ENCODE data around the gene NSMCE4A.
"Not testable (repeated sequence)": the region's sequence is repeated elsewhere in the genome, so short reads cannot be mapped to it uniquely, and the experiment has no call there.

Gene NSMCE4A

DNA sequence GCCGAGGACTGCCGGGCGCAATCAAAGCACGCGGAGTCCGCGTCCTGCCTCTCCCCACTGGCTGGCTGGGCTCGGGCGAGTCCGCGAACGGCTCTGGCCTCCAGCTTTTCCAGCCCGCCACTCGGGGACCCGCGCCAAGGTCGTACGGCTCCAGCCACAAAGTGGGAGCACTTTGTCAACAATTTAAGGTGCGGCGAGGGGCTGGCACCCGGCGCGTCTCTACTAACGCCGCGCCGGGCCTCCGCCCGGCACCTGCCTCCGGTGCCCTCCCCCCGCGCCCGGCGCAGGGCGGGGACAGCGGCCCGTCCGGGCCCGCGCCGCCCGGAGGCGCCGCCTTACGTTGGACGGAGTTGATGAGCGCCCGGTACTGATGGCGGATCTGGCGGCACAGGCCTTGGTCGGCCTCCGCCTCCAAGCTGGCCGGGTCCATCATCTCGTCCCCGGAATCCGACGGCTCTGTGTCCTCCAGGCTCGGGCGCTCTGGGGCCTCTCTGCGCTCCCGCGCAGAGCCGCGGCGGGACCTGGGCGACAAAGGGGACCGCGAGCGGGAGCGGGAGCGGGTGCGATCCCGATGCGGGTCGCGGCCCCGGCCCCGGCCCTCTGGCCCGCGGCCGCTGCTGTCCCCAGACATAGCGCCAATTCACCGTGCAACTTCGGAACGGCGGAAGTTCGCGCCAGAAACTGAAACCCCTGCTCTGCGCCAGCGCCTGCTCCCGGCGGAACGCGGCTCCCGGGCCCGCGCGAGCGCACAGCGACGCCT is at the start of gene NSMCE4A:
Gene NSMCE4A, minus strand, starts transcription at position 683 of the 760 bp plus-strand sequence. Its CDS starts 52 bp downstream, at position 631.
- peak; percentile 76 to 79 for DNase-seq

DNA sequence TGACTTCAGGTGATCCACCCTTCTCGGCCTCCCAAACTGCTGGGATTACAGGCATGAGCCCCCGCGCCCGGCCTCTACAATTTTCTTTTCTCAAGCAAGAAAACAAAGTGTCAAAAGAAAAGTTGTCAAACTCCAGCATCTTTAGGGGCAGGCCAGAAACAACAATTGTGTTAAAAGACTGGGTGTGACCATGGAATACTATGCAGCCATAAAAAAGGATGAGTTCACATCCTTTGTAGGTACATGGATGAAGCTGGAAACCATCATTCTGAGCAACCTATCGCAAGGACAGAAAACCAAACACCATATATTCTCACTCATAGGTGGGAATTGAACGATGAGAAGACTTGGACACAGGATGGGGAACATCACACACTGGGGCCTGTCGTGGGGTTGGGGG is 48.2 kb upstream of the NSMCE4A start:
- DNase-seq, result not testable (repeated sequence)

- no peak for DNase-seq
Observed at GRCh38 chr10:122022276-122022675, 47.3 kb upstream of the NSMCE4A start.

- DNase-seq, result no peak
Observed at GRCh38 chr10:122021828-122022227, 46.8 kb upstream of the NSMCE4A start.

DNA sequence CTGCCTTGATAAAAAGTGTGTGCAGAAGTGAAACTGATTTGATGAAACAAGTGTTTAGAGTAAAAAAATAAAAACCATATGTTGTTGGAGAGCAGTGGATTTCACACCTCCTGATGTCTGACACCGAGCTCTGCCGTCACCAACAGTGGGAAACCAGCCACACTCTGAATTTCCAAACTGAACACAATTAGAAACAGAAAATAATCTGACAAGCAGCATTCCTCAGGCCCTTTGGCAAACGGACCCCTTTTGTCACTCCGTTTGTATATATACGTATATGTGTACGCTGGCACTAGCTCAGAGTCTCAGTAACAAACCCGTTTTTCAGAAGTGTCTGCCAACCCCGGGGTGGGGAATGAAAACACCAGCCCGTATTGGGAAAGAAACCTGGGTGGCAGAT is 46.4 kb upstream of the NSMCE4A start:
- no peak for DNase-seq

GRCh38 chr10:122020226-122020625 is 45.2 kb upstream of the NSMCE4A start:
- no peak for DNase-seq

GRCh38 chr10:122019414-122019975 is 44.5 kb upstream of the NSMCE4A start:
- no peak for DNase-seq

DNA sequence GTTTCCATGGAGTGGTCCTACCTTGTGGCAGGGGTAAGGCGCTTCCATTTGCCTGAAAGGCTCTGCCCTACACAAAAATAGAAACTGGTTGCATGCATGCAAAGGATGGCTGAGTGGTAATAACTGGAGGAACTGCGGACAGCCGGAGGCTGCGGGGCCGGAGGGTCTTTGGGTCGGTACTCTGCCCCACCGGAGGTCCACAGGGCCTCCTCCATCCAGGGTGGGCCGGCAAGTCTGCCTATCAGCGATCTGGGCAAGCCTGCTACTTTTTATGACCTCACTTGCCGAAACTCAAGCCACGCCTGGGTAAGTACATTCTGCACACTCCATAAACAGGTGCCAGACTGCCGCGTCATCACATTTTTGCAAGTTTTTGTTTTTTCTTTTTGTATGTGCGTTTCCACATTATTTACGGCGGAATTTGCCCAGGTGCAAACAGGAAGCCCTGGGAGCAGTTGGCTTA is 44.0 kb upstream of the NSMCE4A start:
- no peak for DNase-seq

GRCh38 chr10:122018491-122018890 is 43.5 kb upstream of the NSMCE4A start:
- no peak for DNase-seq

- DNase-seq, result not testable (repeated sequence)
Observed at GRCh38 chr10:122017926-122018325, 42.9 kb upstream of the NSMCE4A start.

DNA sequence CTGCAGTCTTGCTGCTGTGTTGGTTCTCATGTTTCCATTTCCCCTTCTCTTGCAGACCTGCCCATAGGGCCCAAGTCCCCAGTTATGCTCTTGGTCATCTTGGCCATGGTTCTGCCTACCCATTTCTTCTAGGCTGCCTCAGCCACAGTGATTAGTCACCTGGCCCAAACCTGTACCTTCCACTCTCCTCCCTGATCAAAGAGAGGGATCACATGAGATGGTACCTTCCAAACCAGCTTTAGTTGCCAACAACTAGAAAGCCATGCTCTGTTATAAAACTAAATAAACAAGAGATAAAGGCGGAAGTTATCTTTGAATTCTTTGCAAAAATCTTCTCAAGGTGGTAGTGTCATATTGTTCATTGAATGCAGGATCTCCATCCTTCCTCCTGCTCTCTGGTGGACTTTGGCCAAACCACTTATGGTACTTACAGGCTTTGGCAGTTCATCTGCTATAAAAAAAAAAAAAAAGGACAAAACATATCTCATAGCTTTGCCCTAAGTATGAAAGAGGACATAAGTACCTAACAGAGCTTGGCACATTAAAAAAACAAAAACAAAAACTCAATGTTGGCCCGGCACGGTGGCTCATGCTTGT is 39.7 kb upstream of the NSMCE4A start:
- DNase-seq, result no peak

DNA sequence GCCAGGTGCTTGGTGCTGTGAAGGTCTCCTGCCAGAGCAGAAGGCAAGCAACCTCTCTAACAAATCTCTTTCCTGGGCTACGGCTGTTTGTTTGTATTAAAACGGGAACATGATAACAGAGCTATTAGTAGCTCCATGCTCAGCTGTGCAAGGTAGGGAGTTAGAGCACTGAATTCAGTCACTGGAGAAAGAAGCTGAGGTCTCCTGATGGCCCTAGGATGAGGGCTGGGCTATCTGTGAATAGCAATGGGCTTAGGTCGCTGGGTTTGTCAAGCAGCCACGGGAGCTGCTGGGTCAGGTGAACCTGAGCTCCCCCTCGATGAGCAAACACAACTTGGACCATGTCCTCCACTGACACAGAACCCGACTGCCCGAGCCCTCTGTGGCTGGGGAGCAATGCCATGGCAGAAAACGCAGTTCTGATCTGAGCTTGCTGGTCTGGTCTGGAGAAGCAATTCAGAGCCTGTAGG is 38.3 kb upstream of the NSMCE4A start:
- DNase-seq, result no peak

DNA sequence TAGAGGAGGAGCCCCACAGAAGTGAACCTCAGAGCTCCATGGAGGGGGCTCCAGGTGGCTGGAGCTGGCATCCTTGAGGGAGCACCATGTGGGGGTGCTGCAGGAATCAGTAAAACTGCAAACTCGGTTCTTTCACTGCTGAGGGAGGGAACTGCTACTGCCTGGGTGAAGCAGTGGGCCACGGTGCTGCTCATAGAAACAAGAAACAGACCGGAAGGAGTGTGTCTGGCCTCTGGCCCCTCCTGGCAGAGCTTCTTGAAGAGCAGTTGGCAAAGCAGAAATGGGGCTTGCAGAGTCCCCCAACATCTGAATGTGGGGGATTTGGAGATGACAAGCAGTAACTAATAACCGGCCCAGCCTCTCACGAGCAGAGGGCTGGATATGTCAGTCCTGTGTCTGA is 37.7 kb upstream of the NSMCE4A start:
- no peak for DNase-seq

GRCh38 chr10:122010405-122011050 is 35.5 kb upstream of the NSMCE4A start:
- no peak for DNase-seq

GRCh38 chr10:122007415-122007814 is 32.4 kb upstream of the NSMCE4A start:
- no peak for DNase-seq

DNA sequence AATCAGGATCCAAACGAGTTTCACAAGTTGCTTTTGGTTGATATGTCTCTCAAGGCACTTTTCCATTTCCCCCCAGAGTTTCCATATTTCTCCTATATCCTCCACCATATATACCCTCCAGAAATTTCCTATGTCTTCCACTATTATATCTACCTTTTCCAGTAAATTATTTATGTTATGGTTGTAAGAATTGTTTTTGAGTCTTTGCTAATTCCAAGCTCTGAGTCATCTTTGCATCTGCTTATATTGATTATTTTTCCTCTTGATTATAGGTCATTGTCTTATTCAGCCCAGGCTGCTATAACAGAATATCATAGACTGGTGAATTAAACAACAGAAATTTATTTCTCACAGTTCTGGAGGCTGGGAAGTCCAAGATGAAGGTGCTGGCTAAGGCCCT is 26.7 kb upstream of the NSMCE4A start:
- DNase-seq, result no peak

- DNase-seq, result no peak
Observed at GRCh38 chr10:121999301-121999700, 24.3 kb upstream of the NSMCE4A start.

DNA sequence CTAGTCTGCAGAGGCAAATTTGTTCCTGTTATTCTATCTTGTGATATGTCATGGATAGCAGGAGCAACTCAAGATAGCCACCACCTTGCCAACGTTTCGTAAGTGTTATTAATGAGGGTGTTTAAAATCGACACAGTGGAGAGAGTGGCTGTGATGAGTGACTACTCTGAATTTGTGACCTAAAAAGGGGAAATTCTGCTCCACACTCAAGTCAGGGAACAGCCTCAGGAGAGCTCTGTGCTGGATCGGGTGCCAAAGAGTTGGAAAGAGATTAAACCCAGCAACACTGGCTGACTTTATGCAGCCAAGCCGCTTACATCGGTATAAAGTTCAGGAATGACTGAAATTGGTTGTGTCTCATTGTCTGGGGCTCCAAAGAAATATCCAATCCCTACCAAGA is 23.4 kb upstream of the NSMCE4A start:
- no peak for DNase-seq

DNA sequence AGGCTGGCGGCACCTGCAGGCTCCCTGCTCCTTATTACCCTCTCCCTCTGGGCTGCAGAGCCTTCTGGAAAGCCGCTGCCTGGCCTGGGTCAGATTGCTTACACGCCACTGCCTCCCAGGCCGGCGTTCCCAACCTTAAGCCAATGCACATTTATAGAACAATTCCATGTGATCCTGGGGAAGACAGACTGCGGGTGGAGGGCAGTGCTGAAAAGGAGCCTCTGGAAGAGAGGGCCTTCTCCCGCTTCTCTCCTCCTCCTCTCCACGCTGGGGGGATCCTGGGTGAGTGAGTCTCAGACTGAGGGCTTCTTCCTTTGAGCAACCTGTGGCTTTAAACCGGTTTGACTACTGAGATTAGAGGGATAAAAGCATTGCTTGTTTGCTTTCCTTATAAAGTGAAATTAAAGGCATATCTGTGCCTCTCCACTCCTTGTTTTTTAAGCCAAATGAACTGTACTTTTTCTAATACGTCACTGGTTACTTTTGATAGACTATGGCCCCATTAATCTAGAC is 19.5 kb upstream of the NSMCE4A start:
- DNase-seq, result no peak

DNA sequence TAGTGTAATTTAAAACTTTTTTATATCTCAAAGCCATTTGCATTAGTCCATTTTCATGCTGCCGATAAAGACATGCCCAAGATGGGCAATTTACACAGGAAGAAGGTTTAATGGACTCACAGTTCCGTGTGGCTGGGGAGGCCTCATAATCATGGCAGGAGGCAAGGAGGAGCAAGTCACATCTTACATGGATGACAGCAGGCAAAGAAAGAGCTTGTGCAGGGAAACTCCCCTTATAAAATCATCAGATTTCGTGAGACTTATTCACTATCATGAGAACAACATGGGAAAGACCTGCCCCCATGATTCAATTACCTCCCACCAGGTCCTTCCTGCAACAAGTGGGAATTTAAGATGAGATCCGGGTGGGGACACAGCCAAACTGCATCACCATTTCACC is 16.7 kb upstream of the NSMCE4A start:
- DNase-seq, result not testable (repeated sequence)

GRCh38 chr10:121990015-121990677 is 15.1 kb upstream of the NSMCE4A start:
- DNase-seq, result no peak
